Upper lobe of left lung (tissue), 6 donors: ENCODE measurements around the gene ADGRD2. TPM values are rescaled to one million over a fixed set of nuclear protein-coding genes. Genes with fewer than 3 reads are reported as not detected.
A peak's percentile ranks its signal among the peaks of the same experiment; 100 is the strongest.

ENCODE experiments used
- ATAC-seq, 2 donors: fragments of 200-7000 bp; cut with Tn5 transposase; one replicate each; pipeline ENCODE4 v1.9.1; 2022; ENCODE audit warnings: mild to moderate bottlenecking in 2 of 2, moderate library complexity in 2 of 2; ENCODE audit not compliant: low FRiP score in 2 of 2
- DNase-seq, 2 donors: peaks; one replicate each; pipeline ENCODE4 v3.0.0-alpha.2; 2019 to 2020
- H3K27ac ChIP-seq, 4 donors: fragments of 200-600 bp; sonication (generic); one replicate each; pipeline ENCODE4 v1.5.1; 2016 to 2019
- H3K27me3 ChIP-seq, 4 donors: fragments of 200-600 bp; sonication (generic); one replicate each; pipeline ENCODE4 v1.5.1; 2017 to 2019
- H3K36me3 ChIP-seq, 4 donors: fragments of 200-600 bp; sonication (generic); one replicate each; pipeline ENCODE4 v1.5.1; 2016 to 2019
- H3K4me1 ChIP-seq, 4 donors: fragments of 200-600 bp; sonication (generic); one replicate each; pipeline ENCODE4 v1.5.1; 2018 to 2019
- H3K4me3 ChIP-seq, 4 donors: fragments of 200-600 bp; sonication (generic); one replicate each; pipeline ENCODE4 v1.5.1; 2017 to 2019; ENCODE audit warnings: mild to moderate bottlenecking in 2 of 4, moderate library complexity in 1 of 4
- H3K9me3 ChIP-seq, 4 donors: fragments of 200-600 bp; sonication (generic); one replicate each; pipeline ENCODE4 v1.5.1; 2018 to 2019
- EP300 ChIP-seq, 4 donors: sonication (generic); formaldehyde crosslinking; IDR thresholded peaks; one replicate each; pipeline ENCODE4 v1.5.1; 2017; ENCODE audit warnings: antibody characterized with exemption in 4 of 4, control low read depth in 2 of 4
- POLR2A ChIP-seq, 4 donors: fragments of 450-650 bp; IDR thresholded peaks; one replicate each; pipeline ENCODE4 v1.5.1; 2016 to 2017; ENCODE audit warnings: antibody characterized with exemption in 4 of 4, mild to moderate bottlenecking in 2 of 4
- POLR2AphosphoS5 ChIP-seq, 2 donors: sonication (generic); formaldehyde crosslinking; IDR thresholded peaks; one replicate each; pipeline ENCODE4 v1.5.1; 2017; ENCODE audit warnings: antibody characterized with exemption in 2 of 2
- WGBS, 2 donors: methylation state at CpG; one replicate each; pipeline ENCODE4 v1.1.5; 2017 to 2018; 5-methylcytosine and 5-hydroxymethylcytosine counted together
- total RNA-seq, 6 donors: library from RNA; depleted of rRNA in 4 of 6; stranded (reverse); fragments of >200 nt in 4 of 6; gene quantifications; one replicate each; pipeline versions ENCODE4 v1.1.0 to v1.2.1, GENCODE V29; 2016 to 2021
- TF ChIP-seq, protein P1 (sequence below), 6 experiments: fragments of 450-650 bp in 4 of 6; fragments of 200-600 bp in 2 of 6; sonication (generic) in 2 of 6; IDR thresholded peaks; one replicate each; pipeline ENCODE4 v1.5.1; 2016 to 2019; ENCODE audit warnings: antibody characterized with exemption in 6 of 6
- donor health status: DM: no; HTN: no; CAD: no; lungs with moderate emphysema.
- donor health status: DM: no; HTN: yes; CAD: no; lungs with severe emphysema.

Gene ADGRD2
- total RNA-seq, 6 donors from 2014 or later, result not detected

DNA sequence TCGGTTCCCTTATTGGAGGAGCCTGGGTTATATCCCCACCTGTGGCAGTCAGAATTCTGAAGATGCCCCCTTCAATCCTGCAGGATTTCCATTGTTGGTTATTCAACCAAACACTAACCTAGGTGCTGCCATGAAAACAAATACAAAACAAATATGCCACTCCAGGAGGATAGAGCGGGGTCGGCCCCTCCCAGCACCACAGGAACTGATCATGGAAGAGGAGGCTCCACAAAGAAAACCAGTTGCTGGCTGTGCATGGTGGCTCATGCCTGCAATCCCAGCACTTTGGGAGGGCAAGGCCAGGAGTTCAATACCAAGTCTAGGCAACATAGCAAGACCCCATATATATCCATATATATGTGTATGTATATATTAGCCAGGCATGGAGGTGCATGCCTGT is 13.2 kb upstream of the ADGRD2 start:
- 85 to 96% methylated on average over 3 of the region's 3 CpGs for WGBS, 2 donors
- ATAC-seq, result no peak
- TF ChIP-seq, protein P1, sequence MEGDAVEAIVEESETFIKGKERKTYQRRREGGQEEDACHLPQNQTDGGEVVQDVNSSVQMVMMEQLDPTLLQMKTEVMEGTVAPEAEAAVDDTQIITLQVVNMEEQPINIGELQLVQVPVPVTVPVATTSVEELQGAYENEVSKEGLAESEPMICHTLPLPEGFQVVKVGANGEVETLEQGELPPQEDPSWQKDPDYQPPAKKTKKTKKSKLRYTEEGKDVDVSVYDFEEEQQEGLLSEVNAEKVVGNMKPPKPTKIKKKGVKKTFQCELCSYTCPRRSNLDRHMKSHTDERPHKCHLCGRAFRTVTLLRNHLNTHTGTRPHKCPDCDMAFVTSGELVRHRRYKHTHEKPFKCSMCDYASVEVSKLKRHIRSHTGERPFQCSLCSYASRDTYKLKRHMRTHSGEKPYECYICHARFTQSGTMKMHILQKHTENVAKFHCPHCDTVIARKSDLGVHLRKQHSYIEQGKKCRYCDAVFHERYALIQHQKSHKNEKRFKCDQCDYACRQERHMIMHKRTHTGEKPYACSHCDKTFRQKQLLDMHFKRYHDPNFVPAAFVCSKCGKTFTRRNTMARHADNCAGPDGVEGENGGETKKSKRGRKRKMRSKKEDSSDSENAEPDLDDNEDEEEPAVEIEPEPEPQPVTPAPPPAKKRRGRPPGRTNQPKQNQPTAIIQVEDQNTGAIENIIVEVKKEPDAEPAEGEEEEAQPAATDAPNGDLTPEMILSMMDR (IDR thresholded peaks at IDR 0.05), result no peak
- no peak for TF ChIP-seq EP300 (IDR thresholded peaks at IDR 0.05)
- no peak for TF ChIP-seq POLR2AphosphoS5 (IDR thresholded peaks at IDR 0.05)
- no peak for TF ChIP-seq POLR2A (IDR thresholded peaks at IDR 0.05)
- Histone ChIP-seq H3K36me3 (no peaks in the 10 kb centered on the region), H3K27me3 (no peaks in the 10 kb centered on the region), H3K27ac (no peak overlapping the region), H3K9me3 (peaks cover 0 to 3% (median 0%) of the 10 kb centered on the region in 4 donors), H3K4me3 (no peak overlapping the region), H3K4me1 (no peaks in the 10 kb centered on the region)
- no peak for DNase-seq

DNA sequence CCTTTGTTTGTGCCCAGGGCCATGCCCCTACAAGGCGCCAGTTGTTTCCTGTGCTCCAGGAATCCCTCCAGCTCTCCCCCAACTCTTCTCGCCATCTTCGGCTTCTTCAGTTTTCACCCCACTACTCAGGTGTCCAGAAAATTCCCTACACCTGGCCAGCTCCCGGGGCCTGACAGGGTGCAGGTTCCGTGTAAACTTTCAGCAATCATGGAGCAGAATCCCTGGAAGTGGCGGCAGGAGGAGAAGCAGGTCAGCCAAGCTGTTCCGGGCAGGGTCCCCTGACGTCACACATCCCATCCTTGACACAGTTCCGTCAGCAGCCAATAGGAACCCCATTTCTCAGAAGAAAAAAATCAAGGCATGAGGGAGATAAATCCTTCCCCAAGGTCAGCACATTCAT is 12.2 kb upstream of the ADGRD2 start:
- Histone ChIP-seq H3K4me3 (no peak overlapping the region), H3K9me3 (peaks cover 0 to 3% (median 2%) of the 10 kb centered on the region in 4 donors), H3K27ac (no peak overlapping the region), H3K4me1 (no peaks in the 10 kb centered on the region), H3K36me3 (no peaks in the 10 kb centered on the region), H3K27me3 (no peaks in the 10 kb centered on the region)
- ATAC-seq, result no peak
- no peak for DNase-seq
- 83 to 85% methylated on average over 9 of the region's 9 CpGs for WGBS, 2 donors
- TF ChIP-seq EP300 (IDR thresholded peaks at IDR 0.05) (no peak), POLR2AphosphoS5 (IDR thresholded peaks at IDR 0.05) (no peak), POLR2A (IDR thresholded peaks at IDR 0.05) (no peak)
- TF ChIP-seq, protein P1 (IDR thresholded peaks at IDR 0.05), result no peak

DNA sequence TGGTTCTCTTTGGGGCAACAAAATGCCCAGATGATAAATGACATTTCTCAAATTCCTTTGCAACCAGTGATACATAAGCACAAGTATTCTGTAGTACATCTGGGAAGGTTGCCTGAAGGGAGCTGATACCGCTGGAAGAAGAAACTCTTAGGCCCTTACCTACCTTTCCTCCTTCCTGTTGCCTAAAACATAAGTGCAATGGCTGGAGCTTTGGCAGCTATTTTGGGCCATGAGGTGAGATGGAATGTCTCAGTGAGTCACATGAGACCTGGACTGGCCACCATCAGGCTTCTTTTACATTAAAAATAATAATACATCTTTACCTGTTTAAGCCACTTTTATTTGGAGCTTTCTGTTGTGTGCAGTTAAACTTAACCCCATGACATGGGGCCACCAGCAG is 11.2 kb upstream of the ADGRD2 start:
- no peak for ATAC-seq
- no peaks in the 10 kb centered on the region for H3K27me3 ChIP-seq
- H3K4me1 ChIP-seq, result no peaks in the 10 kb centered on the region
- peaks cover 0 to 3% (median 2%) of the 10 kb centered on the region in 4 donors for H3K9me3 ChIP-seq
- DNase-seq, result no peak
- H3K36me3 ChIP-seq, result no peaks in the 10 kb centered on the region
- 85 to 90% methylated on average over 1 of the region's 1 CpG for WGBS, 2 donors
- H3K27ac ChIP-seq, result no peak overlapping the region
- no peak overlapping the region for H3K4me3 ChIP-seq
- TF ChIP-seq POLR2A (IDR thresholded peaks at IDR 0.05) (no peak), EP300 (IDR thresholded peaks at IDR 0.05) (no peak), POLR2AphosphoS5 (IDR thresholded peaks at IDR 0.05) (no peak)
- TF ChIP-seq, protein P1 (IDR thresholded peaks at IDR 0.05), result no peak

DNA sequence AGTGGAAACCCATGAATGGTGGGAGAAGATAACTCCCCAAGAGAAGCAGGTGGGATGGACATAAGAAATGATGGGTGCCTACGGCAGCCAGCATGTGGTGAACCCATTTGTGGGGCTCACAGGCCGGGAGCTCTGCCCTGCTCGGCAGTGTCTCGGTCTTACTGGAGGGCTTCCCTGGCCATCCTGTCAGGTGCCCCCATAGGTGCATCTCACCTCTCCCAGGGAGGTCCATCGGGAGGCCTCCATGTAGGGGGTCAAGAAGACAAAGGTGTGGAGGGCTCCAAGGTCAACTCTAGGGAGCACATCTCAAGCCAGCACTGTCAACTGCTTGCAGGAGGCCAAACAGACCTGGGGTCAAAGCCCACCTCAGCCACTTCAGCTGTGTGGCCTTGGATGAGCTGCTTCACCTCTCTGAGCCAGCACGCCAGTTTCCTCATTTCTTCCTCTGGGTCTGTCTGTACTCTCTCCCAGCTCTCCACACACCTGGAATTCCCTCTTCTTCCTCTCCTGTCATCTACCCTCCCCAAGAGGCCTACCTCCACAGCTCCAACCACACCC is 10.5 kb upstream of the ADGRD2 start:
- Histone ChIP-seq H3K9me3 (peaks cover 0 to 3% (median 2%) of the 10 kb centered on the region in 4 donors), H3K4me3 (no peak overlapping the region), H3K36me3 (no peaks in the 10 kb centered on the region), H3K4me1 (no peaks in the 10 kb centered on the region), H3K27me3 (no peaks in the 10 kb centered on the region), H3K27ac (no peak overlapping the region)
- peak in 1 of 2 donors; percentile 45 for ATAC-seq
- peak in 1 of 2 donors; percentile 50 for DNase-seq
- 76 to 93% methylated on average over 2 to 6 of the region's 6 CpGs for whole genome bisulfite sequencing, 2 donors
- TF ChIP-seq POLR2A (IDR thresholded peaks at IDR 0.05), result no peak
- TF ChIP-seq, protein P1 (IDR thresholded peaks at IDR 0.05), result no peak
- no peak for TF ChIP-seq EP300 (IDR thresholded peaks at IDR 0.05)
- TF ChIP-seq POLR2AphosphoS5 (IDR thresholded peaks at IDR 0.05), result no peak

DNA sequence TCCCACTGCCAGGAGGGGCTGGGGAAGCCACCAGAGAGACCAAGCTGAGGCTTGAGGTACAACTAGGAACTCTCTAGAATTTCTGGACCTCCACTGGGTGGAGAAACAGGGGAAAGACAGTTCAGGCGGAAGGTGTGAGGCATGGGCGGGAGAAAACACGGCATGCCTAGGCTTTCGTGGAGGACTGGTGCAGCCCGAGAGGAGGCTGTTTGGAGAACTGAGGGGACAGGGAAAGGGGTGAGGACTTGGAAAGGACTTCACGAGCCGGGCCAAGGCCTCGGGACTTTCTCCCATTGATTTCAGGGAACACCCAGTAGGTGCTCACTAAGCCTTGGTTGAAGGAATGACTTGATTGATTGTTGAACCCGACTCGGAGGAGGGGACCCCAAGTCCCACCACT is 9.5 kb upstream of the ADGRD2 start:
- Histone ChIP-seq H3K9me3 (peaks cover 0 to 3% (median 2%) of the 10 kb centered on the region in 4 donors), H3K4me3 (no peak overlapping the region), H3K27ac (no peak overlapping the region), H3K4me1 (no peaks in the 10 kb centered on the region), H3K36me3 (no peaks in the 10 kb centered on the region), H3K27me3 (no peaks in the 10 kb centered on the region)
- WGBS, 2 donors, result 78% methylated on average over 10 of the region's 10 CpGs
- ATAC-seq, result no peak
- DNase-seq, result no peak
- TF ChIP-seq POLR2AphosphoS5 (IDR thresholded peaks at IDR 0.05), result no peak
- TF ChIP-seq EP300 (IDR thresholded peaks at IDR 0.05), result no peak
- TF ChIP-seq, protein P1 (IDR thresholded peaks at IDR 0.05), result no peak
- TF ChIP-seq POLR2A (IDR thresholded peaks at IDR 0.05), result no peak
